GM12875 (cell line): ENCODE data around the gene SARM1.

Experiments
- H3K4me3 ChIP-seq: one replicate; pipeline ENCODE4 v1.5.1; 2011; ENCODE audit warnings: low read depth, low read length, control low read depth
- TF ChIP-seq, protein P1 (sequence below): IDR thresholded peaks from 2 replicates; pipeline ENCODE4 v1.5.1; 2011; ENCODE audit warnings: low read depth, mild to moderate bottlenecking, control low read depth, inconsistent platforms, low read length, moderate library complexity, borderline replicate concordance; ENCODE audit not compliant: insufficient read depth

The SARM1 gene

DNA sequence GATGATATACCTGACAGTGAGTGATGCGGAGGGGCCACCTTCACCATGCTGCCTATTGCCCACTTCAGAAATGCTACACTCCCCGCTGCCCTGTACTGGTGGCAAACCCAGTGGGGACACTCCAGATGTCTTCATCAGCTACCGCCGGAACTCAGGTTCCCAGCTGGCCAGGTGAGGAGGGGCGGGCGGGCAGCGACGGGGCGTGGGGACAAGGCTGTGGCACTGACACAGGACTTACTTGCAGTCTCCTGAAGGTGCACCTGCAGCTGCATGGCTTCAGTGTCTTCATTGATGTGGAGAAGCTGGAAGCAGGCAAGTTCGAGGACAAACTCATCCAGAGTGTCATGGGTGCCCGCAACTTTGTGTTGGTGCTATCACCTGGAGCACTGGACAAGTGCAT, 16.6 kb downstream of the SARM1 start:
- TF ChIP-seq, protein P1, sequence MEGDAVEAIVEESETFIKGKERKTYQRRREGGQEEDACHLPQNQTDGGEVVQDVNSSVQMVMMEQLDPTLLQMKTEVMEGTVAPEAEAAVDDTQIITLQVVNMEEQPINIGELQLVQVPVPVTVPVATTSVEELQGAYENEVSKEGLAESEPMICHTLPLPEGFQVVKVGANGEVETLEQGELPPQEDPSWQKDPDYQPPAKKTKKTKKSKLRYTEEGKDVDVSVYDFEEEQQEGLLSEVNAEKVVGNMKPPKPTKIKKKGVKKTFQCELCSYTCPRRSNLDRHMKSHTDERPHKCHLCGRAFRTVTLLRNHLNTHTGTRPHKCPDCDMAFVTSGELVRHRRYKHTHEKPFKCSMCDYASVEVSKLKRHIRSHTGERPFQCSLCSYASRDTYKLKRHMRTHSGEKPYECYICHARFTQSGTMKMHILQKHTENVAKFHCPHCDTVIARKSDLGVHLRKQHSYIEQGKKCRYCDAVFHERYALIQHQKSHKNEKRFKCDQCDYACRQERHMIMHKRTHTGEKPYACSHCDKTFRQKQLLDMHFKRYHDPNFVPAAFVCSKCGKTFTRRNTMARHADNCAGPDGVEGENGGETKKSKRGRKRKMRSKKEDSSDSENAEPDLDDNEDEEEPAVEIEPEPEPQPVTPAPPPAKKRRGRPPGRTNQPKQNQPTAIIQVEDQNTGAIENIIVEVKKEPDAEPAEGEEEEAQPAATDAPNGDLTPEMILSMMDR, result no peak
- no peak overlapping the region for H3K4me3 ChIP-seq

DNA sequence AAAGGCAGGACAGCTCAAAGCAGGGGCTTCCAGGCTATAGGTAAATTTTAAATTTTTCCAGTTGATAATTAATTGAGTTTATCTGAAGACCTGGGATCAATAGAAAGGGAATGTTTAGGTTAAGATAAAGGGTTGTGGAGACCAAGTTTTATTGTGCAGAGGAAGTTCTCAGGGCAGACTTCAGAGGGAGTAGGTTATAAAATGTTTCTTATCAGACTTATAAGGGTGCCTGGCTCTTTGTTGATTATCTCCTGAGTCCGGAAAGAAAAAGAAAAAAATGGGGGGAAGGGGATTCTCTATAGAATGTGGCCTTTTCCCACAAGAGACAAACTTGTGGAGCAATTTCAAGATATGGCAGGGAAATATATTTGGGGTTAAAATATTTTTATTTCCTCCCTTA, 18.6 kb downstream of the SARM1 start:
- TF ChIP-seq, protein P1, result no peak
- no peak overlapping the region for H3K4me3 ChIP-seq

DNA sequence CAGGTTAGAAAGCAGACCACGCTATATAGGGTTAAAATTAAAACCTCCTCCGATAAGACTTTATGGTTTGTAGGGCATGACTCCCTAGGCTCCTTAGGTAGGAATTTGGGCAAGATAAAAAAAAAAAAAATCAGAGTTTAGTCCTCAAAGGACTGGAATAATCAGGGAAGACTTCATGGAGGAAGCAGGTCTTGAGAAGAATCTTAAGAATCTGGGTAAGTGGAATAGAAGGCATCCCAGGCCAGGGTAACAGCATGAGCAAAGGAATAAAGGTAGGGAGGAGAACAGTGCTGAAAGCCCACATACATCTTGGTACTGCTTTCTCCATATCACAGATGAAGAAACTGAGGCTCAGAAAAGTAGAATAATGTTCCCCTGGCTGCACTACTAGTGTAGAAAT, 19.1 kb downstream of the SARM1 start:
- TF ChIP-seq, protein P1, result no peak
- H3K4me3 ChIP-seq, result no peak overlapping the region

DNA sequence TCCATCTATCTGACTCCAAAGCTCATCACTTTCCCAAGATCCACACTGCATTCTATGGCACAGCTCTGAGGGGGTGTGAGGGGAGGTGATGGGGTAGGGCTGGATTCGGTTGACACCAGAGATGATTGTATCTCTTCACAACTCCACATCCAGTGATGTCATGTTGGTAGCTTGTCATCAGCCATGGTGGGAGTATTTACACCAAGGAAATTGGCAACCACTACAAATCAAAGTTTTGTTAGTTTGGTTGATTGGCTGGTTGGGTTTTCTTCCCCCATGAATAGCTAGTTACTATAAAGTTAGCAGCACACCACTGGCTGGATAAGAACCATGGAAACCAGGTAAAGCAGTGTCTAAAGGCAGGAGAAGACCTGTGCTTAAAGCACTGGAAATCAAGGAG, 19.5 kb downstream of the SARM1 start:
- TF ChIP-seq, protein P1, result no peak
- H3K4me3 ChIP-seq, result no peak overlapping the region

DNA sequence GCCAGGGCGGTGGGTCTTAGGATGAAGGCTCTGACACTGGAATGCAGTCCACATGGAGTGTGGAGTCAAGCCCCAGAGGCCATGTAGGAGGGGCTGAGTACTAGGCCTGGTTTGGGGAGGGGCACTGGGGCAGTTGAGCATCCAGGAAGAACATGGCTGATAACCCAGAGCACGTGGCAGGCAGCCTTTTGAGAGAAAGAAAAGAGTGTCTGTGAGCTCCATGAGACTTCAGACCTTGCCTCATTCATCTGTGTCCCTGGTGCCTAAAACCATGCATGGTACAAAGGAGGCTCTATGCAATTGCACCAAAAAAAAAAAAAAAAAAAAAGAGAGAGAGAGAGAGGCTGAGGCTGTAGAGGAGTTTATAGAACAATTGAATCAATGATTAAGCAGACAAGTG, 19.9 kb downstream of the SARM1 start:
- no peak overlapping the region for H3K4me3 ChIP-seq
- TF ChIP-seq, protein P1, result no peak

DNA sequence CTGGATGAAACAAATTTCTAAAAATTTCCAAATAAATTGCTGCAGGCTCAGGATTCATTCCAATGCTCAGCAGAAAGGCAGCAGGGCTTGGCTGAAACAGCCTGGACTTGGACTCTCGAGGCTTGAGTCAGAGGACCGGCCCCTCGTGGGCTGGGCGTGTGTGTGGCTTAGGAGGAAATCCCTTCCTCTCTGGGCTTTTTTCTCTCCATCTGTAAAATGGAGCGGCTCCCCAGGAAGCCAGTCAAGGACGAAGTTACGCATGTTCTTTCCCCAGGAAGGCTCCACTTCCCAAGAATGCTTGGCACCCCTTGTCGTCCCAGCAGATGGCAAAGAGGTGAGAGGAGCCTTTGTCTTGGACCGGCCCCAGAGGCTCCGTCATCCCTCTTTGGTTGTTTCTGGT, 21.0 kb downstream of the SARM1 start:
- TF ChIP-seq, protein P1, result no peak
- H3K4me3 ChIP-seq, result no peak overlapping the region

DNA sequence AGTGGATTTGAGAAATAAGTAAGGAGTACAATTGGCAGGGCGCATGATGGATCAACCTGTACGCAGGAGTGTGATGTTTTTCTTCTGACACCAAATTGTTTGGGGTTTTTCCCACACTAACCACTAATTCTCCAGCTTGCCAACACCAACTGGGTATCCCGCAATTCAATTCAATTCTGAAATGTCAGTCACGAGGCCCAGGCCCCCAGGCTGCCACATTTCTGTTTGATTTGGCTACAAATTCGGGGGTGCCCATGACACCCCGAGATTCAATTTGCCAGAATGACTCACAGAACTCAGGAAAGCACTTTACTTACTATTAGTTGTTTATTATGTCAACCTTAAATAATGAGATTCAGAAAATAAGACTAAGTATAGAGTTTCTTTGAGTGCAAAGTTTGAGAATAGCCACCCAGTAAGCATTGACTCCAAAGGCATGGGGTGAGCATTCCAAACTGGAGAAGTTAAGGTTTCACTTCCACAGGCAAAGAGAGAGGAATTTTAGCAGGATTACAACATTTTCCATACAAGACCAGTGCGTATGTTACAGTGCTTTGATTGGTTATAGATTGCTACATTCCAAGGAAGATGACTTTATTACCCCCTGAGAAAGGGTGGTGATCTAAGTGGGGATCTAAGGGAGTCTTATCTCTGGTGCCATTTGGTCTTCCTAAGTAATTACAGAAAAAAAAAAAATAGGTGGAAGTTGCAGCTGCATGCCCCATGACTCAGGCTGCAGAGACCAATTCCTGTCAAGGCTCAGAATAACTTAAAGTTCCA, 23.0 kb downstream of the SARM1 start:
- TF ChIP-seq, protein P1, result no peak
- H3K4me3 ChIP-seq, result no peak overlapping the region
